Keratinocyte (primary cell): ENCODE measurements around the gene ANP32D. TPM values are rescaled to one million over a fixed set of nuclear protein-coding genes. Genes with fewer than 3 reads are reported as not detected.

Experiments
- polyA plus RNA-seq, 5 experiments: library from polyadenylated mRNA; depleted of rRNA in 3 of 5; stranded (reverse) in 3 of 5; stranded (forward) in 1 of 5; unstranded in 1 of 5; fragments of >200 nt; gene quantifications; 1 replicate in 1 of 5; 2 replicates in 3 of 5; 3 replicates in 1 of 5; pipeline versions ENCODE4 v1.2.1 to v1.2.3, GENCODE V29; 2011 to 2012; ENCODE audit warnings: missing spikeins in 2 of 5, low read depth in 1 of 5, low replicate concordance in 1 of 5

ANP32D gene
- polyA plus RNA-seq, 1 donor (not counting 4 experiments of a cell fraction or from before 2014, with no cell fraction given) = not detected

Other genes with a start within 250 kb of the ANP32D start
- gene ZNF641, start 121.6 kb upstream of the ANP32D start, polyA plus RNA-seq = 4.1 to 6.4 TPM (median 4.5 TPM) in 3 replicates
- 3.3 to 5.3 TPM (median 4.3 TPM) in 3 replicates for gene C12orf54, start 9.9 kb downstream of the ANP32D start, polyA plus RNA-seq
- not detected in 3 replicates for gene OR8S1, start 53.1 kb downstream of the ANP32D start, polyA plus RNA-seq
- not detected in 3 replicates for gene LALBA, start 97.5 kb downstream of the ANP32D start, polyA plus RNA-seq
- 36.1 to 42.8 TPM (median 37.8 TPM) in 3 replicates for gene KANSL2, start 209.7 kb downstream of the ANP32D start, polyA plus RNA-seq
- gene CCNT1, start 244.1 kb downstream of the ANP32D start, polyA plus RNA-seq = 20.4 to 23.4 TPM (median 22.5 TPM) in 3 replicates